IMR-90 (cell line): ENCODE data around the gene GPR158. TPM values are rescaled to one million over a fixed set of nuclear protein-coding genes. Genes with fewer than 3 reads are reported as not detected.

Experiments
- ATAC-seq: fragments of 200-7000 bp; cut with Tn5 transposase; 2 replicates; pipeline ENCODE4 v1.9.1; 2020; ENCODE audit warnings: low read depth, mild to moderate bottlenecking, moderate library complexity
- BruUV-seq: library from RNA; stranded (reverse); fragments of 400-500 nt; replicated peaks from 2 replicates; lab custom pipeline; 2021; lab: Mats Ljungman, UMichigan
- CTCF ChIA-PET: fragments of 300-600 bp; formaldehyde crosslinking; extraction: SDS; loops from one replicate; lab custom pipeline; 2021; ENCODE audit warnings: antibody characterized with exemption; lab: Yijun Ruan, JAX
- POLR2A ChIA-PET: fragments of 300-600 bp; sonication (Branson Sonifier 250); formaldehyde crosslinking; loops from one replicate; lab custom pipeline; 2022; ENCODE audit warnings: antibody characterized with exemption; ENCODE audit not compliant: unreplicated experiment; lab: Charles Lee
- DNase-seq: peaks from one replicate; pipeline ENCODE4 v3.0.0; 2013
- H2AFZ ChIP-seq: replicated peaks from 2 replicates; pipeline ENCODE3; 2013; ENCODE audit warnings: low read length, mild to moderate bottlenecking; ENCODE audit not compliant: poor library complexity
- H2AK5ac ChIP-seq: 2 replicates; pipeline ENCODE4 v1.6.1; 2013; ENCODE audit warnings: low read depth, low read length, inconsistent platforms
- H2AK9ac ChIP-seq: replicated peaks from 2 replicates; pipeline ENCODE3; 2013; ENCODE audit warnings: mild to moderate bottlenecking, low read depth, low read length, moderate library complexity; ENCODE audit not compliant: poor library complexity
- H2BK120ac ChIP-seq: 2 replicates; pipeline ENCODE4 v1.6.1; 2013; ENCODE audit warnings: low read depth, low read length, inconsistent platforms
- H2BK15ac ChIP-seq: 3 replicates; pipeline ENCODE4 v1.6.1; 2013; ENCODE audit warnings: low read depth, low read length, inconsistent platforms
- H2BK20ac ChIP-seq: 2 replicates; pipeline ENCODE4 v1.6.1; 2013; ENCODE audit warnings: low read depth, mild to moderate bottlenecking, inconsistent platforms, low read length, moderate library complexity
- H2BK5ac ChIP-seq: 2 replicates; pipeline ENCODE4 v1.6.1; 2013; ENCODE audit warnings: mild to moderate bottlenecking, low read depth, low read length, inconsistent platforms; ENCODE audit not compliant: poor library complexity, severe bottlenecking
- H3K14ac ChIP-seq: replicated peaks from 2 replicates; pipeline ENCODE4 v1.6.1; 2013; ENCODE audit warnings: low read depth, low read length, inconsistent platforms
- H3K18ac ChIP-seq: 2 replicates; pipeline ENCODE4 v1.6.1; 2013; ENCODE audit warnings: low read depth, low read length, control low read depth
- H3K23ac ChIP-seq: 2 replicates; pipeline ENCODE4 v1.6.1; 2013; ENCODE audit warnings: low read depth, low read length, inconsistent platforms
- H3K27ac ChIP-seq: 2 replicates; pipeline ENCODE4 v1.5.1; 2013; ENCODE audit warnings: mild to moderate bottlenecking, control low read depth, low read length; ENCODE audit not compliant: insufficient read depth
- H3K27me3 ChIP-seq: 2 replicates; pipeline ENCODE4 v1.6.1; 2013; ENCODE audit warnings: low read length; ENCODE audit not compliant: control insufficient read depth, insufficient read depth
- H3K36me3 ChIP-seq: 2 replicates; pipeline ENCODE4 v1.6.1; 2013; ENCODE audit warnings: low read length, mixed read lengths; ENCODE audit not compliant: control insufficient read depth, insufficient read depth
- H3K4ac ChIP-seq: 2 replicates; pipeline ENCODE4 v1.6.1; 2013; ENCODE audit warnings: low read depth, low read length, inconsistent platforms
- H3K4me1 ChIP-seq: 2 replicates; pipeline ENCODE4 v1.6.1; 2013; ENCODE audit warnings: low read length, mixed read lengths; ENCODE audit not compliant: control insufficient read depth, insufficient read depth
- H3K4me2 ChIP-seq: 2 replicates; pipeline ENCODE4 v1.6.1; 2013; ENCODE audit warnings: low read depth, mild to moderate bottlenecking, control low read depth, low read length, moderate library complexity
- H3K4me3 ChIP-seq: 2 replicates; pipeline ENCODE4 v1.5.1; 2013; ENCODE audit warnings: low read depth, mild to moderate bottlenecking, control low read depth, low read length, moderate library complexity; ENCODE audit not compliant: insufficient read depth
- H3K56ac ChIP-seq: 2 replicates; pipeline ENCODE4 v1.6.1; 2013; ENCODE audit warnings: low read length, inconsistent platforms; ENCODE audit not compliant: insufficient read depth; ENCODE audit errors: extremely low read depth
- H3K79me1 ChIP-seq, 2 experiments: 2 replicates each; pipeline ENCODE4 v1.6.1; 2013; ENCODE audit warnings: low read length in 2 of 2, inconsistent platforms in 1 of 2, low read depth in 1 of 2
- H3K9ac ChIP-seq: 2 replicates; pipeline ENCODE4 v1.6.1; 2013; ENCODE audit warnings: low read depth, low read length, control low read depth
- H3K9me1 ChIP-seq: 2 replicates; pipeline ENCODE4 v1.6.1; 2013; ENCODE audit warnings: low read length, inconsistent platforms; ENCODE audit not compliant: insufficient read depth
- H3K9me3 ChIP-seq: 2 replicates; pipeline ENCODE4 v1.6.1; 2013; ENCODE audit warnings: low read length; ENCODE audit not compliant: control insufficient read depth, insufficient read depth
- H4K20me1 ChIP-seq: 2 replicates; pipeline ENCODE4 v1.6.1; 2013; ENCODE audit warnings: low read length, inconsistent platforms; ENCODE audit not compliant: insufficient read depth
- H4K5ac ChIP-seq: 2 replicates; pipeline ENCODE4 v1.6.1; 2013; ENCODE audit warnings: mild to moderate bottlenecking, low read depth, low read length, control low read depth
- H4K8ac ChIP-seq, 2 experiments: 2 replicates each; pipeline ENCODE4 v1.6.1; 2013; ENCODE audit warnings: low read depth in 2 of 2, low read length in 2 of 2, control low read depth in 1 of 2, inconsistent platforms in 1 of 2
- H4K91ac ChIP-seq: 2 replicates; pipeline ENCODE4 v1.6.1; 2013; ENCODE audit warnings: low read depth, low read length, inconsistent platforms; ENCODE audit not compliant: insufficient read depth
- BHLHE40 ChIP-seq: fragments of 150-350 bp; IDR thresholded peaks from 2 replicates; pipeline ENCODE4 v1.6.1; 2016; ENCODE audit warnings: mild to moderate bottlenecking, low read depth, low read length
- CEBPB ChIP-seq: IDR thresholded peaks from 2 replicates; pipeline ENCODE4 v1.6.1; 2012; ENCODE audit warnings: low read depth, low read length, improper control_type of control experiment
- CHD1 ChIP-seq: IDR thresholded peaks from 2 replicates; pipeline ENCODE4 v1.6.1; 2012; ENCODE audit warnings: low read depth, low read length, improper control_type of control experiment
- CTCF ChIP-seq: conservative IDR thresholded peaks from 2 replicates; pipeline ENCODE4 v1.5.1; 2012; ENCODE audit warnings: mild to moderate bottlenecking, low read depth, low read length, improper control_type of control experiment
- FOS ChIP-seq: fragments of 150-350 bp; IDR thresholded peaks from 2 replicates; pipeline ENCODE4 v1.6.1; 2016; ENCODE audit warnings: low read depth, low read length
- MAFK ChIP-seq: IDR thresholded peaks from 2 replicates; pipeline ENCODE4 v1.6.1; 2012; ENCODE audit warnings: low read depth, low read length, improper control_type of control experiment
- MAZ ChIP-seq: IDR thresholded peaks from 2 replicates; pipeline ENCODE4 v1.6.1; 2012; ENCODE audit warnings: low read depth, mild to moderate bottlenecking, low read length, improper control_type of control experiment, moderate library complexity, borderline replicate concordance
- MXI1 ChIP-seq: IDR thresholded peaks from 2 replicates; pipeline ENCODE4 v1.6.1; 2012; ENCODE audit warnings: low read depth, mild to moderate bottlenecking, low read length, moderate library complexity, borderline replicate concordance
- NFE2L2 ChIP-seq: fragments of 150-350 bp; IDR thresholded peaks from 2 replicates; pipeline ENCODE4 v1.6.1; 2016; ENCODE audit warnings: low read depth, mild to moderate bottlenecking, low read length
- POLR2A ChIP-seq: IDR thresholded peaks from 2 replicates; pipeline ENCODE4 v1.6.1; 2012; ENCODE audit warnings: mild to moderate bottlenecking, low read depth, low read length
- RAD21 ChIP-seq: IDR thresholded peaks from 2 replicates; pipeline ENCODE4 v1.6.1; 2012; ENCODE audit warnings: low read length, improper control_type of control experiment
- RCOR1 ChIP-seq: IDR thresholded peaks from 2 replicates; pipeline ENCODE4 v1.6.1; 2012; ENCODE audit warnings: mild to moderate bottlenecking, low read length, improper control_type of control experiment; ENCODE audit not compliant: insufficient replicate concordance
- RFX5 ChIP-seq: IDR thresholded peaks from 2 replicates; pipeline ENCODE4 v1.8.0; 2012; ENCODE audit warnings: low read depth, mild to moderate bottlenecking, low read length, moderate library complexity
- SMC3 ChIP-seq: fragments of 150-350 bp; IDR thresholded peaks from 2 replicates; pipeline ENCODE4 v1.6.1; 2016; ENCODE audit warnings: low read depth, mild to moderate bottlenecking, antibody characterized with exemption, low read length, moderate library complexity
- WGBS, 2 experiments: methylation state at CpG; one replicate each; pipeline versions ENCODE4 v1.1.5 to v1.1.7; 2013; ENCODE audit warnings: missing lambda C conversion rate in 2 of 2; ENCODE audit not compliant: insufficient read length in 1 of 2; ENCODE audit errors: extremely low coverage in 2 of 2; 5-methylcytosine and 5-hydroxymethylcytosine counted together
- dilution Hi-C: fragments of 300-500 bp; cut with HindIII; formaldehyde crosslinking; loops from one replicate; pipeline ENCODE4 v1.14.3; 2018; ENCODE audit warnings: low sequenced_read_pairs; ENCODE audit not compliant: unreplicated experiment
- in situ Hi-C: fragments of 300-500 bp; cut with MboI; formaldehyde crosslinking; loops from 3 replicates; pipeline ENCODE4 v1.14.3; 2019; ENCODE audit warnings: low sequenced_read_pairs, inconsistent platforms, mixed read lengths
- intact Hi-C: fragments of 100-400 bp; cut with micrococcal nuclease; formaldehyde crosslinking; loops from 2 replicates; pipeline ENCODE4 v1.10.0; 2022
- polyA plus RNA-seq, 3 experiments: library from polyadenylated mRNA; depleted of rRNA; stranded (reverse); fragments of >200 nt; gene quantifications; 2 replicates each; pipeline ENCODE4 v1.2.3, GENCODE V29; 2012; ENCODE audit warnings: low replicate concordance in 1 of 3
- total RNA-seq: library from RNA; depleted of rRNA; stranded (reverse); fragments of >200 nt; gene quantifications from 2 replicates; pipeline ENCODE4 v1.2.3, GENCODE V29; 2012
- TF ChIP-seq, protein P1 (sequence below): fragments of 150-350 bp; IDR thresholded peaks from 2 replicates; pipeline ENCODE4 v1.6.1; 2016; ENCODE audit warnings: low read depth, mild to moderate bottlenecking, low read length, moderate library complexity, borderline replicate concordance
- TF ChIP-seq, protein P2 (sequence below): fragments of 150-350 bp; IDR thresholded peaks from 2 replicates; pipeline ENCODE4 v1.6.1; 2017; ENCODE audit warnings: mild to moderate bottlenecking, antibody characterized with exemption, low read length, low read depth

The GPR158 gene
- total and polyA plus RNA-seq, 2 of the 4 experiments (the other 2 are of a cell fraction): not detected

GRCh38 chr10:25142116-25142864, 32.5 kb upstream of the GPR158 start:
- ATAC-seq (no peak), DNase-seq (peak; percentile 4)
- H3K56ac ChIP-seq: no peak overlapping the region
- 17% methylated on average over 2 of the region's 12 CpGs; no CpG with 5 or more reads in 1 of the 2 experiments for WGBS, 2 experiments
- TF ChIP-seq RAD21 (no peak), SMC3 (no peak), MAFK (no peak), POLR2A (no peak), CHD1 (no peak), FOS (no peak), MAZ (no peak), NFE2L2 (no peak), MXI1 (no peak), RCOR1 (no peak), BHLHE40 (no peak), CEBPB (no peak), CTCF (no peak), RFX5 (no peak)
- TF ChIP-seq, protein P1, sequence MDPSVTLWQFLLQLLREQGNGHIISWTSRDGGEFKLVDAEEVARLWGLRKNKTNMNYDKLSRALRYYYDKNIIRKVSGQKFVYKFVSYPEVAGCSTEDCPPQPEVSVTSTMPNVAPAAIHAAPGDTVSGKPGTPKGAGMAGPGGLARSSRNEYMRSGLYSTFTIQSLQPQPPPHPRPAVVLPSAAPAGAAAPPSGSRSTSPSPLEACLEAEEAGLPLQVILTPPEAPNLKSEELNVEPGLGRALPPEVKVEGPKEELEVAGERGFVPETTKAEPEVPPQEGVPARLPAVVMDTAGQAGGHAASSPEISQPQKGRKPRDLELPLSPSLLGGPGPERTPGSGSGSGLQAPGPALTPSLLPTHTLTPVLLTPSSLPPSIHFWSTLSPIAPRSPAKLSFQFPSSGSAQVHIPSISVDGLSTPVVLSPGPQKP: no peak
- TF ChIP-seq, protein P2, sequence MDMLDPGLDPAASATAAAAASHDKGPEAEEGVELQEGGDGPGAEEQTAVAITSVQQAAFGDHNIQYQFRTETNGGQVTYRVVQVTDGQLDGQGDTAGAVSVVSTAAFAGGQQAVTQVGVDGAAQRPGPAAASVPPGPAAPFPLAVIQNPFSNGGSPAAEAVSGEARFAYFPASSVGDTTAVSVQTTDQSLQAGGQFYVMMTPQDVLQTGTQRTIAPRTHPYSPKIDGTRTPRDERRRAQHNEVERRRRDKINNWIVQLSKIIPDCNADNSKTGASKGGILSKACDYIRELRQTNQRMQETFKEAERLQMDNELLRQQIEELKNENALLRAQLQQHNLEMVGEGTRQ: no peak
- no peak overlapping the region for H3K9ac ChIP-seq
- no peak overlapping the region for H4K91ac ChIP-seq
- H2AK5ac ChIP-seq: no peak overlapping the region
- H2BK120ac ChIP-seq: no peak overlapping the region
- in situ Hi-C loops (no loop called here), dilution Hi-C loops (no loop called here), intact Hi-C loops (no loop called here)
- H3K27me3 ChIP-seq: no peaks in the 10 kb centered on the region
- no peak overlapping the region for H2BK5ac ChIP-seq
- no peak overlapping the region for H3K4me2 ChIP-seq
- no TSS peak for BruUV-seq
- no peaks in the 10 kb centered on the region for H3K9me3 ChIP-seq
- no peaks in the 10 kb centered on the region for H3K9me1 ChIP-seq
- no peak overlapping the region for H3K23ac ChIP-seq
- no peak overlapping the region for H3K4me3 ChIP-seq
- peak overlapping the region; percentile 58 for H2AFZ ChIP-seq
- no peak overlapping the region for H4K5ac ChIP-seq
- POLR2A ChIA-PET: no interaction called here
- no peak overlapping the region for H2AK9ac ChIP-seq
- CTCF ChIA-PET: no interaction called here
- H3K14ac ChIP-seq: no peak overlapping the region
- no peak overlapping the region for H3K27ac ChIP-seq
- no peak overlapping the region for H2BK15ac ChIP-seq
- no peaks in the 10 kb centered on the region for H3K79me1 ChIP-seq
- no peak overlapping the region for H3K4ac ChIP-seq
- no peaks in the 10 kb centered on the region for H4K20me1 ChIP-seq
- no peaks in the 10 kb centered on the region for H3K4me1 ChIP-seq
- H2BK20ac ChIP-seq: no peak overlapping the region
- H3K18ac ChIP-seq: no peak overlapping the region
- H4K8ac ChIP-seq: no peak overlapping the region
- H3K36me3 ChIP-seq: no peaks in the 10 kb centered on the region
